Skeletal muscle cell (primary cell): Measurements from ENCODE around the gene C10orf67.

ENCODE experiments used
- DNase-seq: peaks from one replicate; pipeline ENCODE4 v3.0.0-alpha.2; 2010; ENCODE audit warnings: low read depth
- H3K4me3 ChIP-seq: 2 replicates; pipeline ENCODE4 v1.5.1; 2011; ENCODE audit warnings: low read depth, mild to moderate bottlenecking, control low read depth, low read length, moderate library complexity

C10orf67 gene

DNA sequence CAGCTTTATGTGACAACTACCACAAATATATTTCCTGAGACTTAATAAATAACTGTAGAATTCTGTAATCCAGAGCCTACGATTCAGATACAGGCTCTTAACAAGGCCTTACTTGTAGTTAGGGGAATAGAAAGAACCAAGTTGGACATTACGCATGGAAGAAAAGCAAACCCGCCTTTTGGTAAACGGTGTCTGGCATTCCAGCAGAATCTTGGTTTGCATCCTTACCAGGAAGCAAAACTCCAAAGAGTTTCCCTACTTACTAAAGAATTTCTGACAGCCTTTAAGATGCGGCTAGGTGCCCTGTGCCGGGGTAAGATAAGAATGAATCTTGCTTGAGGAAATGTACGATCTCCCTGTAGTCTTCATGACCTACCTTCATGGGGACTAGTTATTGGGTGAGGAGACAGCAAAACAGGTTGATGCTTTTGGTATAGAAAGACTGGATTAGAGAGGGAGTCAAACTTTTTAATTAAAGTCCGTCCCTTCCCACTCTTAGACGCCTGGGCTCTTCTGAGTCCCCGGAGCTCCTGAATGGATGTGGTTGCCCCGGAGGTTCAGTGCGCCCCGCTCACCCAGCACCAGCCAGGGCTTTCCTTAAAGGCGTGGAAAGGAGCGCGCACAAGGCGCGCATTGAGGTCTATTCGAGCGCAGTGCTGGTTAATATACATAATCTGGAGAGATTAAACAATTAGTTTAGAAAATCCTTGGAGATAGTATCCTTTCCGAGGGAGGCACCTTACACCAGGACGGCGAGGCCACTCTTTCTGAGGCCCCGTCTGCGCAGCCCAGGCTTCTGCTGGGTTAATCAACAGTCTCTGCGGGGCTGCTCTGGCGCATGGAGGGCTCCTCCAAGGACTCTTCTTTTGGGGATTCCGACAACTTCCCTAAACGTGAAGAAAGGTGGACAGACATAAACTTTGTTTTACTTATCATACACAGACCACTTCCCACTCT, 140.9 kb downstream of the C10orf67 start:
- no peak for DNase-seq
- H3K4me3 ChIP-seq, result no peak overlapping the region

DNA sequence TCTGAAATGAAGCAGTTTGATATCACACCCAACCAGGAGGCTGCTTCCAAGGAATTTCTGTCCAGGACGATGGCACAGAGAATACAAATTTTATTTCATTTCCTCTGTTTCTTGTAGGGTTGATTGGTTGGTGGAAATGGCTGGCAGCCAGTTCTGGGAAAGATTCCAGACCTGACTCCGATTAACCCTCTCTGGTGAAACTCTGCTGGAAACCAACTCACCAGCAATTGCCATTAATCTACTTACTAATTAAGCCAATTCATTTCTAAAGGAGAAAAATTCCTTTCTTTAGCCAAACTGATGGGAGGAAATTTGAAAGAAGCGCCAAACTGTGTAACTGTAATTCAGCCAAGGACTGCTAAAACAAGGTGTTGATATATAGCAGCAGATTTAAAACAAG, 141.8 kb downstream of the C10orf67 start:
- no peak overlapping the region for H3K4me3 ChIP-seq
- DNase-seq, result no peak

DNA sequence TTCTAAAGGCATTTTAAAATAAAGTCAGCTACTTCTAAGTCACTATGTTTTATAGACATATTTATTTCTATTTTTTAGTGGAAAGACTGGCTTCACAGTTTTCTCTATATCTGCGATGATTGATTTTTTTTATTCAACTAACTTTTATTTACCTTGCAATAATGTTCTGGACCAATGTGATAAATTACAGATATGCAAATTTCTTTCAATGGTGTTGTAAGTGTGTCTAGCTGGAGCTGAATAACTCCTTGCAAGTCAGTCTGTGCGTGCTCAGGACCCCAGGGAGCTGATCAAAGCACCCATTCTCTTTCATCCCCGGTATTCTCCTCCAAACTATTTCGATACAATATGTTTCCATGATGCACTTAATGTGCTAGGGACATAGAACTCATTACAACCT, 142.8 kb downstream of the C10orf67 start:
- no peak overlapping the region for H3K4me3 ChIP-seq

DNA sequence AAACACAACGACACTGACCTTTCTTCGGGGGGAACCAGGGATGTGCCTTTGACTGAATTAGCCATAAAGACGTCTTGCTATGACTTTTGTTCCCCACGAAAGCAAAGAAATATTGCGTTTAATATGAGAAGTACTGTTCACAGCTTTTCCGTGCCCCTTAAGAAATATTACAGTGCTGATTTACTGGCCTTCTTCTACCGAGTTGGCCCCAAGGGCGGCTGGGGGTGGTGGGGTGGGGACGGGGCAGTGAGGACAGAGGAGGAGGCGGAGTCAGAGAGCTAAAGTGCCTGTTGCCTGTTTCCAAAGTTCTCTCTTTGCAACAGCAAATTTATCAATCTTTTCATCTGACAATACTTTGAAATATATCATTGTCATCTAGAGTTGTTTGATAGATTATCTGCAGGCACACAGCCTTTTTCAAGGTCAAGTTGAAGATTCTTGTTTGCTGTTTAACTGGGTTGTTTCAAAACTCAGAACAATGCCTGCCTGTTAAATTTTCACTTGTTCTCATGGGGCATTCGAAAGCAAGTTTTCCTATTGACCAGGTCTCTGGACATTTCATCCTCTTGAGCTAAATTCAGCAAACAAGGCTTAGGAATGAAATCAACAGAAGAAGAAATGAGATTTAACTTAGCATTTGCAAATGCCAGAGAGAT, 143.5 kb downstream of the C10orf67 start:
- no peak overlapping the region for H3K4me3 ChIP-seq
- no peak for DNase-seq

More for the DNA sequence above, 142.8 kb downstream of the C10orf67 start:
- no peak for DNase-seq

DNA sequence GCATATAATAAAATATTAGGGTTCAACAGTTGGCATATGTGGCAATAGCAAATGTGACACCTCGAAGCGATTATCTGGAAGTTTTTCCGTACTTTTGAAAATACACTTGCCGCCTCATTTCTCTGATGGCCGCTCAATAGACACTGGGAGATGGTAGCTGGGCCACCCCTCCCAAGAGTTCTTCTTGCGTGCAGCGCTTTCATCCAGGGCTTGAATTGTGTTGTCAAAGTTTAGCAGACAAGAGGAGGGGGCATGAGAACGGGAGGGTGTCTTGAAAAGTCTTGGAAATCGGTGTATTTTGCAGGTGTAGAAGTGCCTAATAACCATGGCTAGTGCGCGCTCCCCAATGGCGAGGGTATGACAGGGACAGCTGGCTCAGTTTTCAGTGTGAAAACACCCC, 144.0 kb downstream of the C10orf67 start:
- no peak overlapping the region for H3K4me3 ChIP-seq
- DNase-seq, result no peak

DNA sequence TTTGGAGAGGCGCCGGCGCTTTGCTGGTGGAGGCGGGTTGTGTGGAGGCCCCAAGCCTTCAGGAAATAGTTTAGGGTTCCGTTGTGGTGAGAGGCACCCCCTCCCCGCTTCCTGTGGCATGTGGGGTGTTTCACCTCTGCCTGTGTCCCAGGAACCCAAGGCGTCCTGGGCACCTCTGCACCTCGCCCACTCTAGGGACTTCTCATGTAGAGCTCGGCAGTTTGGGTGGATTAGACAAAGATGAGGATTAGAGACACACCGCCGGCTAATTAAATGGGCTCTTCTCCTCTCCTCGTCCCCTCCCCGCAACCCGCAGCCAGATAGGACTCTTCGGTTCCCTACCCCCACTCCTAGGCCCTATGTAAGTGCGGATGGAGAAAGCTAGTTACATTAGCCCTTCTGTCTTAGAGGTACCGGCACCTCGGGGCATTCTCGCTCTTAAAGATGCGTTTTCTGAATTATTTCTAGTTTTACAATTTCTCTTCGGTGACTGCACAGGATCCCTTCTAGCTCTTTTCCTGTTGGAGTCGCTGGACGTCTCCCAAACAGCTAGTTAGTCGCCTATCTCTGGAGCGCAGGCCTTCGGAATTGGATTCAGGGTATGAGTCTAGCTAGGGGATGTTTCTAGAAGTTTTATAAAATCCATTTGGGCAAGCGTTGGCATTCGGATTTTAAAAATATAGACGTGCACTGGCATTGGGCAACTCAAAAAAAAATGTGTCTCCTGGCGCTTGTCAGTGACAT, 144.7 kb downstream of the C10orf67 start:
- DNase-seq, result no peak
- H3K4me3 ChIP-seq, result no peak overlapping the region

DNA sequence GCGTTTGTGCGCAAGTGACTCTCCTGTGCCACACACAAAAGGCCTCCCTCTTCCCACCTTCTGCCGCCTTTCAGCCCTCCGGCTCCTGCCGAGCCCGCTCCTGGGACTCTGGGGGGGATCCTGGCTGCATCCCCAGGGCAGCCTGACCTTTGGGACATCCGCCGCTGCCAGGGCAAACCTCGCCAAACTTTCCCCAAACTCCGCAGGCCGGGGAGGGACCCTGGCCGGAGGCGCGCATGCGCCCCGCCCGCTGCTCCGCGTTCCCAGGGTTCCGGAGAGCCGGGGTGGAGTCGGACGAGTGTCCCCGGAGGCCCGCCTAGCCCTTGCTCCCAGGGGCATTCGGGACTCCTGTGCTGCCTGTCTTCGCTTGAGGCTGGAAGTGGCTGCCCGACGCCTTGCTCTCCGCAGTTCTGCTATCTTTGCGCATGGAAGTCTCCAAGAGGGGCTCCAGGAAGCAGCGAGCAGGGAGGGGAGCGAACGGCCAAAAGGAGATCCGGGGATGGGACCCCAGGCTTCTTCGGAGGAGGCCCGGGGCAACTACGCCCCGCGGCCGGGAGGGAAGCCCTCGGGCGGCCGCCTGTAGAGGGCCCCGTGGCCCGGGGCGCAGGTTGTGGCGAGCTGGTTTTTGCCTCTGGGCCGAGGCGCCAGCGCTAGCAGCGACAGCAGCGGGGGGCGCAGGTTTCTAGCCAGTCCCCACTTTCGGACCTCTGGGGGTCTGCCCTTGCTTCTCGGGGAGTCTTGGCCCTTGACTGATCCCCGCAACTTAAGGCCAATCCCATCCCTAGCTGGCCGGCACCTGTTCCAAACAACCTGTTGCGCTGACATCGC, 145.4 kb downstream of the C10orf67 start:
- H3K4me3 ChIP-seq, result no peak overlapping the region
- DNase-seq, result no peak

DNA sequence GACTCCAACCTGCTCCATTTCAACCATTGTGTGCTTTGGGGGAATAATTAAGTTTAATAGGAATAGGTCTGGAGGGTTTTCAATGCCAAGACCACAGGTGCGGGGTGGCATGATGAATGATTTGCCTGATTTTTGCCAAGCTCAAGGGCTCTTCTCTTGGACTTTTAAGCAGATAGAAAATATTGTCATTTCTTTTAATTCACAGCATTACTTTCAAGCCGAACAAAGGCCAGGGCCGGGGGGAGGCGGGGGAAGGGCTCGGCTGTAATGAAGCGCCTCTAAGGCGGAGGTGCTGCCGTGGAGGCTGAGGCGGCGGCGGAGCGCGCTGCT, 146.0 kb downstream of the C10orf67 start:
- no peak for DNase-seq
- H3K4me3 ChIP-seq, result no peak overlapping the region

DNA sequence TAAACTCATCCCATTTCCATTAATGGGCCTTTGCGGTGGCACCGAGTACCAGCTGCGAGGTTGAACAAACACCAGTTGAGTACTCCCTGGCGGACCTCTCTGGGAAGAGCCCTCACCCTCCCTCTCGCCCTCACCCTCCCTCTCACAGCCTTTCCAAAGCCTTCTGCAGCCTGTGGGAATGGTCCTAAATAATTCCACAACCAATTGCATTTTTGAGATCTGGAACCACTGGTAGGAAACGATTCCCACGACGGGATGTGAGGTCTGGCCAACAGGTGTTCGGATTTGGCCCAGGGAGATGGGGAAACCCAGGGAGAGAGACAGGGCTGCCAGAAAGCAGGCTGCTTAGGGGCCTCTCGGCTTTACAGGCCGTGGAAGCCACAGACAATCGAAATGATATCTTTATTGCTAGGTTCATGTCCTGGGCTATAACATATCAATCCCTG, 147.2 kb downstream of the C10orf67 start:
- DNase-seq, result no peak
- no peak overlapping the region for H3K4me3 ChIP-seq

DNA sequence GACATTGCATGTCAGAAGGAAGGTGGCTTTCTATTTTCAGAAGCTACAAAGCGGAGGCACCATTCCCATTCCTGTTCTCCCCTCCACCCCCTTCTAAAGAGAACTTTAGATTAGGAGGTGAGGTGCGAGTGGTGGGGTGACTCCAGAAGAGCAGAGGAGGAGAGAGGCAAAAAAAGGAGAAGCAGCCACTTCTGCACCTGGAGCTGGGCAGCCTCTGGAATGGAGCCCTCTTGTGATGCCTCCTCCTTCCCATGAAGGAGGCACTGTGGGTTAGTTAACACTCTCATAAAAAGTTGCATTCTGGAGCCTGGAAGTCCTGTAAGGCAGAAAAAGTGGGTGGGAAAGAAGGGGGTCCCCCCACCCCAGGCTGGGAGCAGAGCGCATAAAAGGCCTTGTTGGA, 147.7 kb downstream of the C10orf67 start:
- no peak for DNase-seq
- H3K4me3 ChIP-seq, result no peak overlapping the region

DNA sequence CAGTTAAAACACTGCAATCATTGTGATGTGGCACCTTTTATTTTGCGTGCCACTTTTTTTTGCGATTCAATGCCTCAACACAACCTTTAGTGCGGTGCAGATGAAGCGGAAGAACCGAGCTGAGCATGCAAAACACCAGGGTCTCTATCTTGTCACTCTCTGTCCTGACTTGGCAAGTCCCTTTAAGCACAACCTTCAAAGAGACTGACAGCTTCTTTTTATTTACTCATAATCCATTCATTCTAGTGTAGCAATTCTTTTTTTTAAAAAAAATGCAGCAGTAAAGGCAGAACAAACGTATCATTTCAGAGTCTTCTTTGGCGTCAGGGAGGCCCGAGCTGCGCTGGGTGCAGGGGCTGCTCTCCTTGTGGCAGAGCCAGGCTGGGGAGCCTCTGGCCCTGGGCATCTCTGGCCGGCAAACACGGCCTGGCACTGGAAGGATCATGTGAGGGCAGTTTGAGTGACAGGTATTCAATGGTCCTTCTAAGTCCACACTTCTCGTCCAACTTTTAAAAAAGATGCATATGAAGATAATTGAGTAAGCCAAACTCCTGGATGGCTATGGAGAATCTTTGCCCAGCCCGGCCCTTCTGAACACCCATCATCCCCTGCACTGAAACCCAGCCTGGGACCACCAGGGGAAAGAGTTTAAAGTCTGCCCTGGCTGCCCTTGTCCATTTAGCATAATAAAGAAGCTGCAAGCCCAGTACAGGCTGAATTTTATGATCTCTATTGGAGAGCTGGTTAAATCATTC, 148.6 kb downstream of the C10orf67 start:
- no peak overlapping the region for H3K4me3 ChIP-seq
- no peak for DNase-seq

DNA sequence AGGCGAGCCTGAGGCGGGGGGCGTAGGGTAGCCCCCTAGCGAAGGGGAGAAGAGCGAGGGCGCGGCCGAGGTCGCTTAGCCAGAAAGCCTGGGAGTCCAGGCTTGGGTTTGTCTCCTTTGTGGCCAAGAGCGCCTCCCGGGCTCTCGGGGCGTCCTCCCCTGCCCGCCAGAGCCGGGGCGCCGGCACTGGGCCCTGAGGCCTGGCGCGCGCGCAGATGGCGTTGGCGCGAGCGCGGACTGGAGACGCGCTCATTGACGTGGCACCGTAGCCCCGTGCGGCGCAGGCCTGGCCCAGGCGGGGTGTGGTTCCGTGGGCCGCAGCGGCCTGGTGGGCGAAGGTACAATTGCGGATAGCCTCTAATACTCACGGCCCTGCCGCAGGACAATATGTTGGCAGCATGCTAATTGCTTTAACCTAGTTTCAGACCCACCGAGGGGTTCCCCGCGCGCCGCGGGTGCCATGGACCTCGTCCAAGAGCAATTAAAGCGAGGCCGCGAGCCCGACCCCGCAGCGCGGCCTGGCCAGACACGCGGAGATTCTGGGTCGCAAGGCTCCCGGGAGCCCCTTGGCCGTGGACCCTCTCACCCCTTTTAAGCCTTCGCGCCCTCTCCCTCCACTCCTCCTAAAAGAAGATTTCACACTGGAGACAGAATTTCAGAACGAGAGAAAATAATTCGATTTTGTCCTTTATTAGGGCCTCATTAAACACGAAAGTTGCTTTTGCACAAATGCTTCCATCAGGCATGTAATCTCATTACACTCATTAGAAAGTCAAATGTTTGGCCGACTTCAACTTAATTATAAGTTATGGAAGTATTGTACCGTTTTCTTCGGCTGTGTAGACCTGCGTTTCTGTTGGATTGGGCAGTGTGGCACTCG, 149.4 kb downstream of the C10orf67 start:
- no peak overlapping the region for H3K4me3 ChIP-seq
- no peak for DNase-seq

DNA sequence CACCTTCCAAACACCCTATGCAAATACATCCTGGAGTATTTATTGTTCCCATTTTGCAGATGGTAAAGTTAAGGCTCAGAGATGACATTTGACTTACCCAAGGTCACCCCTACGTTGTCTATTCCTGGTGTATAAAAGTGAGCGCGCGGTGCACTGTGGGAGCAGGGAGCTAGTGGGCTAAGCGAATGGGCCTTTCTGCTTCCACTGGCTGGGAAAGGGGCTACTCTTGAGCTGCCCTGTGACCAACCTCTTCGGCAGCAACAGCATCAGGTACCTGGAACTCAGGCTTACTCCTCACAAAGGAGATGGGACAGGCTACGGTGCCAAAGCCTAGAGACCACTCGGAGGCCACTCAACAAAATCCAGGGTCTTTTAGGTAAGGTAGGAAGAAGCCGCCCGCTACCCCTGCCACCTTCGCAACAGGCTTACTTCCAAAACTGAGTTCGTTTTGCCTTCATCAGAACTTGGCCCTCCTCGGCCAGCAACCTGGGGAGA, 150.1 kb downstream of the C10orf67 start:
- DNase-seq, result no peak
- no peak overlapping the region for H3K4me3 ChIP-seq

DNA sequence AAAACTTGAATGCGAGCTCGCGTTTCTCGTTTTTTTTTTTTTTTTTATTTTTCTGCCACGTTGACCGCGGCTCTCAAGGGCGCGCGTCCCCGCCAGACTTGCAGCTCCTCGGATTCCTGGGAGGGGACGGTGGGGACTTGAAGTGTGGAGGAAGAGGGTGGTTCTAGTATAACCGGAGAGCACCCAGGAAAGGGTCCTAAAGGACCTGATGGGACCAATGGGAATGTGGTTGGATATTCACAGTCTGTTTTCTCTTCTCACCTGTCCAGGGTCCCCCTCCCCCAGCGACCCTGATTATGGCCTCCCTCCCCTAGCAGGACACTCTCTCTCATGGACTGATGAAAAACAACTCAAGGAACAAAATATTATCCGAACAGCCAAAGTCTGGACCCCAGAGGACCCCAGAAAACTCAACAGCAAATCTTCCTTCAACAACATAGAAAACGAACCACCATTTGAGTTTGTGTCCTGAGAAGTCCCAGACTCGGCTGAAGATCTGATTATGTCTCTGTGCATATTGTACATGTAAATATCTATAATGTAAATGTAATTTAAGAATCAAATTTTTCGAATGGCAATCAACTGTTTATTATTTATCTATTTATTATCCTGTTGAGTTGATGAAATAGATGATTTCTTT, 151.0 kb downstream of the C10orf67 start:
- DNase-seq, result no peak
- H3K4me3 ChIP-seq, result no peak overlapping the region

DNA sequence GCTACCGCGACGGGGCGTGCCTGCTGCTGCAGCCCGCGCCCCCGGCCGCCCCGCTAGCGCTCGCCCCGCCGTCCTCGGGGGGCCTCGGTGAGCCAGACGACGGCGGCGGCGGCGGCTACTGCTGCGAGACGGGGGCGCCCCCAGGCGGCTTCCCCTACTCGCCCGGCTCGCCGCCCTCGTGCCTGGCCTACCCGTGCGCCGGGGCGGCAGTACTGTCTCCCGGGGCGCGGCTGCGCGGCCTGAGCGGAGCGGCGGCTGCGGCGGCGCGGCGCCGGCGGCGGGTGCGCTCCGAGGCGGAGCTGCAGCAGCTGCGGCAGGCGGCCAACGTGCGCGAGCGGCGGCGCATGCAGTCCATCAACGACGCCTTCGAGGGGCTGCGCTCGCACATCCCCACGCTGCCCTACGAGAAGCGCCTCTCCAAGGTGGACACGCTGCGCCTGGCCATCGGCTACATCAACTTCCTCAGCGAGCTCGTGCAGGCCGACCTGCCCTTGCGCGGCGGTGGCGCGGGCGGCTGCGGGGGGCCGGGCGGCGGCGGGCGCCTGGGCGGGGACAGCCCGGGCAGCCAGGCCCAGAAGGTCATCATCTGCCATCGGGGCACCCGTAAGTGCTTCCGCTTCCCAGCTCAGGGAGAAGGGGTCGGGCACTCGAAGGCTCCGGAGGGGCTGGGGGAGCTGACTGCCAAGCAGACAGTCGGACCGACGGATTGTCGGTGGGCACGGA, 151.7 kb downstream of the C10orf67 start:
- no peak for DNase-seq
- no peak overlapping the region for H3K4me3 ChIP-seq
